Nucleus accumbens (tissue), 56 donors: ENCODE data around the gene HPGDS.

ENCODE experiments used
- DNase-seq, 56 donors: peaks; one replicate each; lab custom pipeline; 2025; lab: John Stamatoyannopoulos, UW

Gene HPGDS

GRCh38 chr4:94262163-94263016, 80.2 kb downstream of the HPGDS start:
- DNase-seq = no peak

- no peak for DNase-seq
Observed at GRCh38 chr4:94256828-94257227, 85.8 kb downstream of the HPGDS start.

GRCh38 chr4:94256144-94256783, 86.4 kb downstream of the HPGDS start:
- DNase-seq = no peak

GRCh38 chr4:94253036-94253435, 89.6 kb downstream of the HPGDS start:
- peak in 1 of 56 donors; percentile 7 for DNase-seq

GRCh38 chr4:94251094-94251493, 91.5 kb downstream of the HPGDS start:
- no peak for DNase-seq
